NCI-H146 treated with DMSO at 0.1 percent for 48 hours (cell line): ENCODE measurements around the gene PKP3.
A peak's percentile ranks its signal among the peaks of the same experiment; 100 is the strongest.

Experiments
- DNase-seq: peaks from one replicate; lab custom pipeline; 2025; ENCODE audit not compliant: unreplicated experiment; lab: John Stamatoyannopoulos, UW

The PKP3 gene

GRCh38 chr11:441418-442274 lies 47.6 kb downstream of the PKP3 start, which contains the start of gene ANO9:
Gene ANO9 (minus strand): TSS chr11:442011. CDS start chr11:441926, 85 bp downstream.
- DNase-seq: peak; percentile 79

GRCh38 chr11:442611-443081 lies 48.6 kb downstream of the PKP3 start:
- no peak for DNase-seq

- DNase-seq: peak; percentile 27
Measured at GRCh38 chr11:443542-444199, 49.7 kb downstream of the PKP3 start.

- DNase-seq: peak; percentile 24
Measured at GRCh38 chr11:444396-445144, 50.6 kb downstream of the PKP3 start.

- peak; percentile 49 for DNase-seq
Measured at GRCh38 chr11:445765-446588, 52.0 kb downstream of the PKP3 start.

GRCh38 chr11:446891-447290 lies 52.9 kb downstream of the PKP3 start:
- DNase-seq: peak; percentile 84

- peak; percentile 93 for DNase-seq
Measured at GRCh38 chr11:447923-448731, 54.1 kb downstream of the PKP3 start.

- DNase-seq: peak; percentile 91
Measured at GRCh38 chr11:449889-450808, 56.1 kb downstream of the PKP3 start, which contains the start of gene PTDSS2. Gene PTDSS2 (plus strand): TSS chr11:450279. CDS start chr11:450456, 177 bp downstream.

GRCh38 chr11:450809-451451 lies 56.9 kb downstream of the PKP3 start:
- DNase-seq: peak; percentile 42

GRCh38 chr11:451738-452137 lies 57.7 kb downstream of the PKP3 start:
- no peak for DNase-seq

GRCh38 chr11:452203-452744 lies 58.3 kb downstream of the PKP3 start:
- no peak for DNase-seq

GRCh38 chr11:452916-453527 lies 59.0 kb downstream of the PKP3 start:
- DNase-seq: no peak

- no peak for DNase-seq
Measured at GRCh38 chr11:453564-453963, 59.6 kb downstream of the PKP3 start.

- DNase-seq: no peak
Measured at GRCh38 chr11:454043-454442, 60.0 kb downstream of the PKP3 start.
